ENCODE data around the gene TIGD6.
A peak's percentile ranks its signal among the peaks of the same experiment; 100 is the strongest.
"Not testable (repeated sequence)": the region's sequence is repeated elsewhere in the genome, so short reads cannot be mapped to it uniquely, and the experiment has no call there.

Gene TIGD6

DNA sequence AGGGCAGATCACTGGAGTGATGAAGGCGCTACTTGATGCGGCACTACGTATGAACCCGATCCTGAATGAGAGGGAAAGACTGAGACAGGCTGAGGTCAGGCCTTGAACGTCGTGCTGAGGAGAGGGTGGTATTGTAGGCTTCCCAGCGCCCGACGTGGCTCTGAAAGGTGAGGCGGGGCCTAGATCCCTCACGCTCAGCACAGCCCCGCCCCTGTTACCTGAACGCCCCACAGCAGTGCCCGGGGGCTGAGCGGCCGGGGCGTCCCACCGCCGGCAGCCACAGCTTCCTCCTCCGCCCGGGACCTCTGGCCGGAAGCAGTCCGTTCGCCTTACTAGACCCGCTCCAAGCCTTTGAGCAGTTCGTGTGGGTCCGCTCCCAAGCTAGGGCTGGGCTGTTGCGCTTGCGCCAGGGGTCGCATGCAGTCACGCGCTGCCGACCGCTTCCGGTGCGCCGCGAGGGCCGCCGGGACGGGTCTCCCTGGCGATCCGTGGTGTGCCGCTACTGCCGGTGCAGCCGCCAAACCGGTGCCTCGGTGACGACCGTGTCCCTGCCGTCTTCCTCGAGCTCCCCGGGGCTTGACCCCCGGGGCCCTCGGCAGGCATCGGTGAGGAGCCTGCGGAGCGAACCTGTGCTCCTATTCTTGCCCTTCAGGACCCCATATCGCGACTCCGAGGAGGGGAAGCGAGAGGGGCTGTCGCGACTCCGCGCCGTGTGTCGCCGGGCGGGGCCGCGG, at the start of gene TIGD6, which contains the start of gene HMGXB3:
Gene TIGD6, minus strand, starts transcription at position 399 of the 734 bp plus-strand sequence. CDS start 4,306 bp downstream, outside the sequence.
Gene HMGXB3, plus strand, starts transcription at position 484 of the 734 bp plus-strand sequence. CDS start 4,114 bp downstream, outside the sequence.
- peak; percentile 56 for DNase-seq

DNA sequence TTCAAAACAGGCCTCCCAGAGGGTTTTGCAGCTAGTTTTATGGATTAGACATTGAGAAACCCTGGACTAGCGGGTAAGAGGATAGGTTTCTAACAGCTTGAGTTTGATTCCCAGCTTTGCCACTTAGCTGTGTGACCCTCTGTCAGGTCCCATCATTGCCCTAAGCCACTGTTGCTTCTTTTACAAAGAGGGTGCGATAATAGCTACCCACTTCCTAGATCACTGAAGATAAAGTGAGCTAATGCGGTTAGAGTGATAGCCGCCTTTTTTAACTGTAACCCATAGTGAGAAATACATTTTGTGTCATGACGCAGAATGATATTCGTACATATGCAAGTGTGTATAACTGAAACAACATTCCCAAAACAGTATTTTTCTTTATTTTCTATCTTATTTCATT, 45.6 kb upstream of the TIGD6 start:
- DNase-seq: no peak

DNA sequence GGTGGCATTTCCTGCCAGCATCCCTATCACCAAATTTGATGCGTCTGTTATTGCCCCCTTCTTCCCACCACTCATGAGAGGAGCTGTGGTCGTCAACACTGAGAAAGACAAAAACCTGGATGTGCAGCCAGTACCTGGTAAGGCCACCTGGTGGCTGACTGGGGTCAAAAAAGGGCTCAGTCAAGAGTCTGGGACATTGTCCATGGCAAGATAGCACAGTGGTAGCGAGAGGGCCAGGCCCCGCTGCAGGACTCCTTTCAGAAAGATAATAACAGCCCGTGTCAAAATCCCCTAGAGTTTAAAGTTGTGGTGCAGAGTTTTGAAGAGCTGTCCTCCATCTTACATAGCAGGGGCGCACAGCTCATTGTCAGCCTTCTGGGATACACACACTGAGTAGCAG, 45.1 kb upstream of the TIGD6 start:
- DNase-seq: no peak

DNA sequence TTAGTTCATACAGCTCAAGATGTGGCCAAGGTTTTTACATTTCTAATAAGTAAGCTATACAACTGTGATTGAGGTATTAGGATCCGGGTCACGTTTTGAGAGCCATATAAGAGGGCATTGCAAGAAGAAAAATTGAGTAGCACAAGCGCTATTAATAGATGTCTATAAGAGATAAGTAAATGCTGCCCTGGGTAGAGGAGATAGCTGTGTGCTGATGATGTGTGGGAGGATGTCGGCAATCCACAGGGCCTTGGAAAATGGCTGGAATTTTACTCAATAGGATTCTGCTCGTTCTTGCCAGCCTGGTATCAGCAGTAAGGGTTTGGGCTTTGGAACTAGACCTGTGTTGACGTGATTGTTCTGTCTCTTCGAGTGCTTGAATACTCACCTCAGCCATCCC, 44.3 kb upstream of the TIGD6 start:
- DNase-seq: no peak

DNA sequence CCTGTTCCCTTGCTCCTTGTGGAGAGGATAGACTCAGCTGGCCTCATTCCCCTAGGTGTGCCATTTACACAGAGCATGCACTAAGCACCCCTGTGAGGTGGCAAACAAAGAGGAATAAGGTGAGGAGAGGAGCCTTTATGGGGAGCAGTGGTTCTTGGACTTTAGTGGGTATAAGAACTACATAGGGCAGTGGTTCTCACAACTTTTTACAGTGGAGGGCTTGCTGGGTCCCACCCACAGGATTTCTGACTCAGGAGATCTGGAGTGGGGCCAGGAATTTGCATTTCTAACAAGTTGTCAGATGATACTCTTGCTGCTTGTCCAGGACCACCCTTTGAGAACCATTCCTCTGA, 43.9 kb upstream of the TIGD6 start:
- no peak for DNase-seq

DNA sequence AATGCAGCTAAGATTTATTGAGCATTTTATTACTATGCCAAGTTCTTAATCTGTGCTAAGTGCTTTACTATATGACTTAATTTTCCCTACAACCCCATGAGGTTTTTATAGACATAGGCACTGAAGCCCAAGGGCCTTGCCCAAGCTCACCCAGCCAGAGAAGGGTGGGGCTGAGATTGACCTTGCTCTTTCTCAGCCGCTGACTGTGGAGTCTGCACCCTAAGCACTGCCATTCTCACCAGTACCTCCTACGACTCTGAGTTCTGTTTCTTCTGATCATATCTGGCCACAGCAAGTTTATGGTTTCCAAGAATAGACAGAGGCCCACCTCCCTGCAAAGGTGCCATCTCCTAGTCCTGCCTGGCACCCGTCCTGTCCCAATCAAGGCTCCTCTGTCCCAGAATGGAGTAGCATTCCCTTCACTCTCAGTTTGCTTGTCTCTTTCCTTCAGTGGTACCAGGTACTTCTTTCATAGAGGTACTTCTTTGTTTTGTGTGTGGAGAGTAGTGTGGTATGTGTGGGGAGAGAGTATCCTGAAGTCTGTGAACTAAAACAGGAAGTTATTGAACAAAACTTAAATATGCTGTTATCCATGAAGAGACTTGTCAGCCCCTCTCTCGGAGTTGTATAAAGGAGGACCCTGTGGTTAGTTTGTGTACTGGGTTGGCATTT, 43.3 kb upstream of the TIGD6 start:
- DNase-seq: no peak

DNA sequence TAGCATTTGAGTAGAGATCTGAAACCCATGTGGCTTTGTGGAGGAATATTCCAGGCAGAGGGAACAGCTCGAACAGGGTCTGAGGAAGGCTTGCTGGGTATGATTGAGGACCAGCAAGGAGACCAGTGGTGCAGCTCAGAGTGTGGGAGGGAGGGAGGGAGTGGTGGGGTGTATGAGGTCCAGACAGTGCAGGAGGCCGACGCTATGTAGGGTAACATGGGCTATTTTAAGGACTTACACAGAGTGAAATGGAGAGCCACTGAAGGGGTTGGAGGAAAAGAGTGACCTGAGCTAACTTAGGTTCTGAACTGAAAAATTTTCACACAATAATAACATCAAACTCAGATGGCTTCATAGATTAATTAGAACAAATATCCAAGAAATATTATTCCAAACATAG, 42.0 kb upstream of the TIGD6 start:
- no peak for DNase-seq

DNA sequence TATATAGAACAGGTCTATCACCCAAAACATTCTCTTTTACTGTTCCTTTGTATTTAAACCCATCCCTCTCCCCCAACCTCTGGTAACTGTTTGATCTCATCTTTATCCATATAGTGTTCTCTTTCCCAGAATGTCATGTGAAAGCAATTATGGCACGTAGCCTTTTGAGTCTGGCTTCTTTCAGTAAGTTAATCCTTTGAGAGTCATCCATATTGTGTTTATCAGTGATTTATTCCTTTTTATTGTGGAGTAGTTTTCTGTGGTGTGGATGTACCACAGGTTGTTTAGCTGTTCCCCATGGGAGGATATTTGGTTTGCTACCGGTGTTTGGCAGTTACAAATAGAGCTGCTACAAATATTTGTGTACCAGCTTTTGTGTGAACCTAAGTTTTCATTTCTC, 38.1 kb upstream of the TIGD6 start:
- DNase-seq: no peak

DNA sequence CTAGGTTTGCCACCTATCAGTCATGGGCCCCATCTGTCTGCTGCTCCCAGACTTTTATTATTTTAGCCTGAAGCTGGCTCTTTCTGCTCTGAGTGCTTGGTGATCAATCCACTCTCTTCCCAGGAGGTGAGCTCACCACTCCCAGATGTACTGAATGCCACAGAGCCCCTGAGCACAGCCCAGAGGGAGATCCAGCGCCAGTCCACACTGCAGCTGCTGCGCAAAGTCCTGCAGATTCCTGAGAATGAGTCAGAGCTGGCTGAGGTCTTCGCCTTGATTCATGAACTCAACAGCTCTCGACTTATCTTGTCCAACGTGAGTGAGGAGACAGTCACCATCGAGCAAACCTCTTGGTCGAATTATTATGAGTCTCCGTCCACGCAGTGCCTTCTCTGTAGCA, 36.1 kb upstream of the TIGD6 start:
- no peak for DNase-seq

DNA sequence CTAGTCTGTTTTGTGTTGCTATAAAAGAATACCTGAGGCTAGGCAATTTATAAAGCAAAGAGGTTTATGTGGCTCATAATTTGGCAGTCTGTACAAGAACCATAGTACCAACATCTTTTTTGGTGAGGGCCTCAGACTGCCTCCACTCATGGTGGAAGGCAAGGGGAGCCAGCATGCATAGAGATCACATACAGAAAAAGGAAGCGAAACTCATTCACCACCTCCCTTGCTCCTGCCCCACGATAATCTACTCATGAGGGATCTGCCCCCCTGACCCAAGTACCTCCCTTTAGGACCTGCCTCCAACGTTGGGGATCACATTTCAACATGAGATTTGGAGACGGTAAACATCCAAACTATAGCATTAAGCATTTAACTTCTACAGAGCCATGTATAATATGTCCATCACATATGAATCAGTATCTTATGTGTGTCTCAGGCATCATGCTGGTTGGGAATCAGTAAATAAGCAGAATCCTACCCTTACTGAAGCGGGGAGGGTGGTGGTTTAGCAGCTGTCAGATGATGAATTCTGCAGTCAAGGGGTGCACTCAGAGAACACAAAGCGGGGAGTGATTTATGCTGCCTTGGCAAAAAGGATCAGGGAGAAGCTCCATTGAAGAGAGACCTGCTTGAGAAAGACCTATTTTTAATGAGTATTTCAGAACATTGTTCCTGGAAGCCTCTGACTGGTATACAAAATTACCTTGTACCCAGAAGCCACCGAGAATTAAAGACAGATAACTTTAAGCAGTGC, 34.9 kb upstream of the TIGD6 start:
- DNase-seq: no peak

DNA sequence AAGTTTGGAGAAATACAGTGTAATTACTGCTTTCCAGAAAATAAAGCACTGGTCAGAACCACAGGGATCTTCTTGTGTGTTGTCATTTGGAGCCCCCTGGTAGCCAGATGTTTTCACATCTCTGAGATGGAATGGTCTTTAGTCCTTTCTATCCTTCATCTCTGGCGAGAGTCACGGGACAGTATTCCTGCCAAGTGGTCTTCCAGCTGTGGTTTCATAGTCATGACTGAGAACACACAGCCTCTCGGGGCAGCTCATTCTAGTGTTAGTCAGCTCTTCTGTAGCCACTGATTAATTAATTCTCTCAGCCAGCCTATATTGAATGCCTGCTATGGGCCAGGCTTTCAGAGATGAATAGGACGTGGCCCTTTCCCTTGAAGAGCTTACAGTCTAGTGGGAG, 34.2 kb upstream of the TIGD6 start:
- no peak for DNase-seq

DNA sequence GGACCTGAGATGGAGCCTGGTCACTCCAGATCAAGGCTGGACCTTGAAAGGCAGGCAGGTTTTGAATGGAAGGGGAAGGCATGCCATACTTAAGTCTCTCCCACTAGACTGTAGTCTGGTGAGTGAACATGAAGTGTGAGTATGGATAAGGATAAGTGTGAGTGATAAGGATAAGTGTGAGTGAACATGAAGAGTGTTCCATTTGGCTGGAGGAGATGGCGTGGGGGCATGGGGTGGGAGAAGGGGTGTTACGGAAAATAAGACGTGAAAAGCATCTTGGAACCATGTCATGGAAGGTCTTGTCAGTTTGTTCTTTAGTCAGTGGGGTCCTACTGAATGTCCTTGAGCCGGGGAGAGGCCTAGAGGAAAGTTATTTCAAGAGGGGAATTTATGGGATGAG, 32.9 kb upstream of the TIGD6 start:
- no peak for DNase-seq

DNA sequence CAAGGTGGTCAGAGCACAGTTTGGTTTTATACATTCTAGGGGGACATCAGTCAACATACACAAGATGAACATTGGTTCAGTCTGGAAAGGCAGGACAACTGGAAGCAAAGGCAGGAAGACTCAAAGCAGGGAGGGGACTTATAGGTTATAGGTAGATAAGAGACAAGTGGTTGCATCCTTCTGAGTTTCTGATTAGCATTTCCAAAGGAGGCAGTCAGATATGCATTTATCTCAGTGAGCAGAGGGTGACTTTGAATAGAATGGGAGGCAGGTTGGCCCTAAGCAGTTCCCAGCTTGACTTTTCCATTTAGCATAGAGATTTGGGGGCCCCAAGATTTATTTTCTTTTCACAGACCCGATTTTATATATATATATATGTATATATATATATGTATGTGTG, 27.6 kb upstream of the TIGD6 start:
- not testable (repeated sequence) for DNase-seq

DNA sequence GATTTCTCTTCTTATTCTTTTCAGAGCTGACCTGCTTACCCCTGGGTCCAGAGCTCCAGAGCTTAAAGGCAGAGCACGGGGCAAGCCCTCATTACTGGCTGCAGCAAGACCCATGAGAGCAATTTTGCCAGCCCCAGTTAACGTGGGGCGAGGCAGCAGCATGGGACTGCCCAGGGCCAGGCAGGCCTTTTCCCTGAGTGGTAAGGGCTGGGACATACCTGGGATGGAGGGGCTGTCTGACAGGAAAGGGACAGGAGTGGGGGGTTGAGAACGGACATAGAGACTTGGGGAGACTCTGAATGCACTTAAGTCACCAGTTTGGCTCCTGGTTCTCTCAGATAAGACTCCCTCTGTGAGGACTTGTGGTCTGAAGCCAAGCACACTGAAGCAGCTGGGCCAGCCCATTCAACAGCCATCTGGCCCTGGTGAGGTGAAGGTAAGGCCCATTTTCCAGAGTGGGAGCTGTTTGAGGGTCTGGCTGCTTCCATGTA, 26.3 kb upstream of the TIGD6 start:
- DNase-seq: no peak

DNA sequence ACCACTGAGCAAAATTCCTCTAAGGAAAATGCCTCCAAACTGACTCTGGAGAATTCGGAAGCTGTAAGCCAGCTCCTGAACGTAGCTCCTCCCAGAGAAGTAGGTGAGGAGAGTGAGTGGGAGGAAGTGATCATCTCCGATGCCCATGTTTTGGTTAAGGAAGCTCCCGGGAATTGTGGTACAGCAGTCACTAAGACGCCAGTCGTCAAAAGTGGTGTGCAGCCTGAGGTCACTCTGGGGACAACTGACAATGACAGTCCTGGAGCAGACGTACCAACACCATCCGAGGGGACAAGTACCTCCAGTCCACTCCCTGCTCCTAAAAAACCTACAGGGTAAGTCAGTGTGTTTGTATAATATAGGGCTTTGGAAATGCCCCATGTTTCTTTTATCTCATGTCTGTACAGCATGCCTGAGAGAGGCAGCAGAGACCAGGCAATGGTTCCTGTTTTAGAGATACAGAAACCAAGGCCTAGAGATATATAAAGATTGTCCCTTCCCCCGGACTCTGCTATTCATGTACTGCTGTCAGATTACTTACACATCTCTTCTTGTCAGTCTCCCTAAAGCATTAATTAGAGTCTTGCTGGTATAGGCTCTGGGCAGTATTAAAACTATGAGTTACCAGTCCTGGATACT, 24.0 kb upstream of the TIGD6 start:
- DNase-seq: no peak

DNA sequence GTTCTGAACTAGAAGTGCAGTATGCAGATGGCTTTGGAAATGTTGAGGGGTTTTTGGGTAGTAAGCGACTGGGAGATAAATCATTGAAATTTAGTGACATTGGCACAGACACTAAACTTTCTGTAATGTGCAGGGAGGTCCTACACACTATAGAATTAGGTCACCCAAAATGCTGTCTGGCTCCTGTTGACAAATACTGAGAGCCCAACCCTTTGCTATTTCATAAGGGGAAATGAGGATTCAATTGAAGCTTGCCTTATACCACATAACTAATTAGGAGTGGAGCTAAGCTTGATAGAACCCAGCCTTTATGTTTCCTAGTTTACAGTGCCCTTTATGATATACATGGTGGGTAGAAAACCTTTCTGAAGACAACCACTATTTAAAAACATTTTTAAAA, 22.7 kb upstream of the TIGD6 start:
- no peak for DNase-seq

DNA sequence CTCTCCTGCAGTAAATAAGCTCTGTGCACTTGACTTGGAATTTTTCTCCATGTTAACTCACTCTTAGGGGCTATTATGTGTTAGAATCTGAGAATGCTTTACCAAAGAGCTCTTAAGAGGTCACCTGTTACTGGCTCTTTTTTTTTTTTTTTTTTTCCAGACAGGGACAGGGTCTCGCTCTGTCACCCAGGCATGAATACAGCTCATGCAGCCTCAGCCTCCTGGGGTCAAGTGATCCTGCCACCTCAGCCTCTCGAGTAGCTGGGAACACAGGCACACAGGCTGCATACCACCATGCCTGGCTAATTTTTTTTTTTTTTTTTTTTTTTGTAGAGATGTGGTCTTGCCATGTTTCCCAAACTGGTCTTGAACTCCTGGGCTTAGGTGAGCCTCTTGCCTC, 22.2 kb upstream of the TIGD6 start:
- no peak for DNase-seq

DNA sequence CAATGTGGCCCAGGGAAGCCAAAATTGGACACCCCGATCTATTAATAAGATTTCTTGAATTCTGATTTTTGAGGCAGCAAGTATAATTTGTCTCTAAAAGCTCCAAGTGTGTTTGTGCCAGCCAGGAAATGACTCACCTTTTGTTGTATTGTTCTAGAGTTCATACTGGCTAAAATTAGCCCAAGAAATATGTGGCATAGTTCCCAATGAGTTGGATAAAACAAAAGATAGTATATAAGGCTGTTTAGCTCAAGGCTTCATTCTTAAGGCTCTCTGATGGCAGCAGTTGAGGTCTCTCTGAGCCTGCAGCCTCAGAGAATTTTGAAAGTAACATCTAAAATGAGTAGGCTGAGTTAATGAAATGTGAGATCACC, 21.7 kb upstream of the TIGD6 start:
- no peak for DNase-seq

DNA sequence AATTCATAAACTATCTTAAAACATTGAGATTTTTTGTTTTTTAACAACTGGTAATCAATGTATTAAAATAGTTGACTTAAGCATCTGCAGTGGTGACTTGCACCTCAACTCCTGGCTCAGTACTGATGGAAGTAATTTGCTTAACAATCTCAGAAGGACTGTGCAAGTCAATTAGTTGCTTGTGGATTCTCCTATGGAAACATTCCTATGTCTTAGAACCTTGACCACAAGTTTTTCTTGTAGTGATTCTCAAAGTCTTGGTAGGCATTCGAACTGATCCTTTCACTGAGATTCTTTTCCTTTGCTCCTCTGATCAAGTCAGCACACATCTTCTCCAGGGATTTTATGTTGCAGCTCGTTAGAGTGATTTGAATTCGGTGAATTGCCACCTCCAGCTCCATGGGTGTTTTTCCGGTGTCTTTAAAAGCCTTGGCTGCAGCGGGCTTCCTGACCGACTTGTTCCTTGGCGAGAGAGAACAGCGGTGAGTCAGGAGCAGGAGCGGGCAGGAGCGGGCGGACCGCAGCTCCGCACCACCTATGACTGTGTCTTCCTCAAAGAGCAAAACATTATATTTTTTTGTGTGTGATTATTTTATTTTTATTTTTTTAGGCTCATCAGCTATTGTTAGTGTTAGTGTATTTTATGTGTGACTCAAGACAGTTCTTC, 21.2 kb upstream of the TIGD6 start:
- no peak for DNase-seq

DNA sequence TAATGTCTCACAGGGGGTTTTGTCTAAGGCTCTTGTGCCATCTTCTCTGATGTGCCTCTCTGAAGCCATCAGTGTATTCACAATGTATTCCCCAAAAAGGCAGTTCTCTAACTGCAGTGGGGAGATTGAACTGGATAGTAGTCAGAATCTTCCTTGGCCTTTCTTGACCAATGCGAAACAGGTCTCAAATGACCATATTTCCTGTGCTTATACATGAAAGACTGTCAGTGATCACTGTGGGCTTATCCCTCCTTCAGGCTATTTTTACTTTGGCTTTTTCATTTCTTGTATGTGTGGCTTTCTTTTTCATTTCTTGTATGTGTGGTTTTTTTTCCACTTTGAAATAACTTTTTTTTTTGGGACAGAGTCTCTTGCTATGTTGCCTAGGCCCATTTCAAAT, 19.8 kb upstream of the TIGD6 start:
- no peak for DNase-seq

DNA sequence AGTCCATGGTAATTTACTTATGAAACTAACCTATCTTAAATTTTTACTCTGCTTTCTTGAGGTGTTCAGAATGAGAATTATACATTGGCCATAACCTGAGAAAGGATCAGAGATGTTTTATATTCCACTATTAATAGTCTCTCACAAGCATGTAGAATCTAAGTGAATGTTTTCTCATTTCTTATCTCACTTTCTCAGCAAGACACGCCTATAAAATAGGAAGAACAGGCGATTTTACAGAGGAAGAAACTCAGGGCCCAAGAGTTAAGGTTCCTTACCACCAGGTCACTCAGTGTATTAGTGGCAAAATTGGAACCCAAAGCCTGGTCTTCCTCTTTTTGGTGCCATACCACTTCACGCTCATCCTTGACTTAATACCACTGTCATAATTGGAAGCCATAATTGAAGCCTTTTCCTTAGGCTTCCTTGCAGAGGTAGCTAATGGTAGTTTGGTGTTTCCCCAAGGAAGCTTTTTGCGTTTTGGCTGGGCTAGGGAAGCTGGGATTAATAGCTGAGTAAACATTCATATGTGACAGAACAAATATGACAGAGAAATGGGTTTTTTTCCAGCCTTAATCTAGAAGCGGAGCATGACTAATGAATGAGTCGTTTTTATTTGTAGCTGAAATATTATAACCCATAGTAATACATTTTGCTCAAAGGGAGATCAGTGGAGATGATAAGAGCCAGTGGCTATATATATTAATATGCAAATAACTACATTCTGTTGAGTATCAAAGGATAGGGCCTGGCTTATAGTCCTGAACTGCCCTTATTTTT, 17.0 kb upstream of the TIGD6 start:
- DNase-seq: no peak

DNA sequence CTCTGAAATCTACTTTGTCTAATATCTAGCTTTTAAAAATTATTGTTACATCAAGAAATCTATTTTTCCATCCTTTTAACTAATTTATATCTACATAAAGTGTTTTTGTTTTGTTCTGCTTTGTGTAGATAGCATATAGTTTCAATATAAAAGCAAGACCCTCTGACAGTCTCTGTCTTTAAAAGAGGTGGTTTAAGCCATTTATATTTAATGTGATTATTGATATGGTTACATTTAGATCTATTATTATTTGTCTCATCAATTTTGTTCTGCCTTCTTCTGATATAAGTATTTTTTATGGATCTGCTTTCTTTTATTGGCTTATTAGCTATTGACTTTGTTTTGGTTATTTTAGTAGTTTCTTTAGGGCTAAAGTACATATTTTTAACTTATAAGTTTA, 16.1 kb upstream of the TIGD6 start:
- no peak for DNase-seq

Data from NCI-H187 treated with DMSO at 0.1 percent for 48 hours (cell line).